AG04450 (cell line): ENCODE measurements around the gene BMF. TPM values are rescaled to one million over a fixed set of nuclear protein-coding genes. Genes with fewer than 3 reads are reported as not detected.

Experiments
- CTCF ChIA-PET: fragments of 300-600, 350-600 bp; formaldehyde crosslinking; extraction: SDS; loops from one replicate; lab custom pipeline; 2022; ENCODE audit warnings: antibody characterized with exemption, inconsistent platforms; lab: Charles Lee
- POLR2A ChIA-PET: fragments of 350-600 bp; formaldehyde crosslinking; extraction: SDS; loops from one replicate; lab custom pipeline; 2021; ENCODE audit warnings: antibody characterized with exemption, inconsistent platforms; lab: Yijun Ruan, JAX
- DNase-seq: peaks from one replicate; pipeline ENCODE4 v3.0.0-alpha.2; 2011; ENCODE audit warnings: low read depth, low spot score
- H3K27ac ChIP-seq: one replicate; pipeline ENCODE4 v1.5.1; 2012; ENCODE audit warnings: low read depth, low read length, control low read depth
- H3K27me3 ChIP-seq: one replicate; pipeline ENCODE4 v1.6.0; 2012; ENCODE audit warnings: low read length; ENCODE audit not compliant: control insufficient read depth, insufficient read depth
- H3K4me3 ChIP-seq: 2 replicates; pipeline ENCODE4 v1.5.1; 2011; ENCODE audit warnings: mild to moderate bottlenecking, low read depth, low read length, control low read depth
- H3K9me3 ChIP-seq: 2 replicates; pipeline ENCODE4 v1.5.1; 2012; ENCODE audit warnings: low read length; ENCODE audit not compliant: control insufficient read depth, insufficient read depth
- CTCF ChIP-seq: IDR thresholded peaks from 2 replicates; pipeline ENCODE4 v1.5.1; 2011; ENCODE audit warnings: low read depth, low read length, control low read depth, inconsistent platforms
- polyA plus RNA-seq: library from polyadenylated mRNA; depleted of rRNA; stranded (reverse); fragments of >200 nt; gene quantifications from 2 replicates; pipeline ENCODE4 v1.2.3, GENCODE V29; 2011

BMF gene
- polyA plus RNA-seq, 1 experiment, result 6.2 TPM

DNA sequence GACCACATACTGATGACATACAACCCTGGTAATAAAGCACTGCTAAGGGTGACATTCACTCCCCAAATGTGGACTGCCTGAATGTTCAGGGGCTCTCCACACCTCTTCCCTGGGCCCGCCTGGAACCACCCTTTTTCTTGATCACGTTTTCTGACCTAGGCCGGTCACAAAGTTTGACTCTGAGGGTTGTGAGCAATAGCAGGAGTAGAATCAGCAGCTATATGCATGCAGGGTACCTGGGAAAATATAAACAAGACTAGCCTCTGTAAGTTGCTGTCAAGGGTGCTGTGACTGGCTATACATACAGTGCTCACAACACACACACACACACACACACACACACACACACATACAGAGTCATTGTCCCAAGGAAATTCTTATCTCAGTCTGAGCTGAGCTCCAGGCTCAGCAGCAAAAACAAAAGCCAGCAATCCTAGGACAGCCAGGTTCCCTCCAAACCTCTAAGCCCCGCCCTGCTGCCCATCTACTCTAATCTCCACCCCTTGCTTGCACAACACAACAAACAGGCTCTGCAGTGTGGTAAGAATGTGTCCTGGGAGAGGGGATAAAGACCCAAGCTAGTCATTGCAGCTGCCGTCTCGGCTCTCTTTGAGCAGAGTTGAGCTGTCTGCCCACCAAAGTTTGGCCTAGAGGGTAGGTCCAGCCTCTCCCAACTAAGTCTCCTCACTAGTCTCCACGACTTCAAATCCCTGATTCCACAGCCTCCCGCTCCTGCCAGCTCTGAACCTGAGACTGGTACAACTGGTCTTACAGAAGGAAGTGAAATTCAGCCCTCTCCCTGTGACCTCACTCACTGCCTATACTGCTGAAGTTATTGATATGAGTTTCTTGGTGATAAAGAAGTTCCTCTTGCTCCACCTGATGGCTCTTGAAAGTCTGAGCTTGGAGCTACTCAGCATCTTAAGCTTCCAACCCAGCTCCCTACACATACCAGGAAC is 2.2 kb downstream of the BMF start:
- ChIA-PET POLR2A (interaction anchor here (0.5 to 1.7 kb wide), 7 partner anchors 9 to 273 kb away, joined by 3 to 10 read pairs (median 4); no protein-coding TSS in a partner anchor), CTCF (interaction anchor here (1.1 to 6.4 kb wide), 6 partner anchors 29 to 168 kb away, joined by 3 to 68 read pairs (median 10); no protein-coding TSS in a partner anchor)
- Histone ChIP-seq H3K27me3 (peaks cover 5% of the 10 kb centered on the region), H3K4me3 (peak overlapping the region; percentile 33), H3K9me3 (no peaks in the 10 kb centered on the region; the same call in 1 of the 2 replicates), H3K27ac (peak overlapping the region; percentile 3)
- no peak for DNase-seq
- TF ChIP-seq CTCF, result no peak

DNA sequence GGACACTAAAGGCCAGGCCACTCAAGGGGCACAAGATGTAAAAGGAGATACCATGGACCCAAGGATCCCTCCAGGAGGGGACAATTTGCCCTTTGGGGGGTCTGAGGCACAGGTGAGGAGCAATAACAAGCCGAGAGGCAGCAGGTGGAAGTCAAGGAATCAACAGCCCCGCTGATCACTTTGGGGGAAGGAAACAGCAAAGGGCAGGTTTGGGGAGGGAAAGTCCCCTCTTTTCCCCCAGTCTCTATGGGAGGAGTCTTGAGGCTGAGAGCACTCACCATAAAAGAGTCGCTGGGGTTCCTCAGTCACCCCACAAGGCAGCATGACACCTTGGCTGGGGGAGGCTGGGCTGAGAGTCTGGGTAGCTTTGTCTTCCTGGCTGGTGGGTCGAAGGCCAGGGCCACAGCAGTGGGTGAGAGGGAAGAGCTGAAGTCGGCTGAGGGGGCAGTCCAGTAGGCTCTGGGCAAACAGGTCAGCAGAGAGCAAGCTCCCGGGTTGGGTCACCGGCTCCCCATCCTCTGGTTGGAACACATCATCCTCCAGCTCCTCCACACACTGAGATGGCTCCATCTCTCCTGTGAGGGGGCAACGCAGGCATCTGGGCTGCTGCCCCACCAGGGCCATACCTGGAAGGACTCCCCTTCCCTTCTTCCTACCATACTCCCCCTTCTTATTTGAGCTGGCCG is 3.0 kb downstream of the BMF start:
- no peak for TF ChIP-seq CTCF
- H3K9me3 ChIP-seq, result no peaks in the 10 kb centered on the region; the same call in 1 of the 2 replicates
- ChIA-PET CTCF (interaction anchor here (0.6 to 6.4 kb wide), 27 partner anchors 9 to 316 kb away, joined by 3 to 68 read pairs (median 7); no protein-coding TSS in a partner anchor), POLR2A (interaction anchor here (0.6 to 1.7 kb wide), 2 partner anchors 59 to 186 kb away, joined by 5 to 10 read pairs; no protein-coding TSS in a partner anchor)
- H3K4me3 ChIP-seq, result no peak overlapping the region
- no peak for DNase-seq
- no peaks in the 10 kb centered on the region for H3K27me3 ChIP-seq
- no peak overlapping the region for H3K27ac ChIP-seq

DNA sequence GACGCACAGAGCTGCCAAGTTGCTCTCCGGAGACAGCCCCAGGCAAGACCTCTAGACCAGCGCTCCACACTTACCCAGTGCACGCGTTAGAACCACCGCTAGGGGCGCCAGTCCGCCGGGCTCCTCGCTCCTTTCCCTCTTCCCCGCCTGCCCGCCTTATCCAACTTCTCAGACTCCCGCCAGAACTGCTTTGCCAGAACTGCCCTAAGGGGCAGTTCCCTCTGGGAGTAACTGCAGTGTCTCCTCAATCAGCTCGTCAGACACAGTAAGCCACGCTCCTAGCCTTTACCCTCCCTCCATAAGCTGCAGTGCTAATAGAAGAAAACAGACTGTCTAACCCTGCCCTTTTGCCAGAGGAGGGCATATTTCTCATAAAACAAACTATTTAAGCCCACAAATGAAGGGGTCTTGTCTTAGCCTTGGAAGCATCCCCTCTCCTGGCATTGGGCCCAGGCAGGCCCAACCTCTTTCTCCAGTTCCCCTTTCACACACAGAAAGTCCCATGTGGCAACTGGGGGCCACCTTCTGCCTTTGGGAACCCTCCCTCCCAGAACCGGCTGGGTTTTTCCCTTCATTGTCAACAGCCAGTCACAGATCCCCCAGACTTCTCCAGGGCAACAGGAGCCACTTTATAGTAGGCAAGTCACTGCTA is 3.7 kb downstream of the BMF start:
- POLR2A ChIA-PET, result interaction anchor here (0.6 to 1.5 kb wide), 4 partner anchors 11 to 171 kb away, joined by 3 to 5 read pairs (median 4); no protein-coding TSS in a partner anchor
- no peak overlapping the region for H3K27ac ChIP-seq
- peak; percentile 97 for TF ChIP-seq CTCF

GRCh38 chr15:40104296-40104864 is 4.3 kb downstream of the BMF start:
- no peak for TF ChIP-seq CTCF
- ChIA-PET CTCF (interaction anchor here (0.6 to 6.4 kb wide), 33 partner anchors 8 to 484 kb away, joined by 3 to 68 read pairs (median 6); no protein-coding TSS in a partner anchor), POLR2A (interaction anchor here (0.6 to 1.5 kb wide), 6 partner anchors 11 to 172 kb away, joined by 3 to 5 read pairs (median 3); no protein-coding TSS in a partner anchor)
- no peak for DNase-seq
- Histone ChIP-seq H3K4me3 (no peak overlapping the region), H3K9me3 (no peaks in the 10 kb centered on the region; the same call in 1 of the 2 replicates), H3K27me3 (no peaks in the 10 kb centered on the region), H3K27ac (no peak overlapping the region)

More for the DNA sequence above, 3.7 kb downstream of the BMF start:
- no peak overlapping the region for H3K4me3 ChIP-seq
- no peaks in the 10 kb centered on the region; the same call in 1 of the 2 replicates for H3K9me3 ChIP-seq
- no peaks in the 10 kb centered on the region for H3K27me3 ChIP-seq
- CTCF ChIA-PET, result interaction anchor here (0.6 to 6.4 kb wide), 36 partner anchors 9 to 484 kb away, joined by 3 to 68 read pairs (median 6); no protein-coding TSS in a partner anchor
- DNase-seq, result no peak
